H9 (cell line): ENCODE results near the gene LDLRAD4. TPM values are rescaled to one million over a fixed set of nuclear protein-coding genes. Genes with fewer than 3 reads are reported as not detected.

Experiments
- DNase-seq: peaks from one replicate; pipeline ENCODE4 v3.0.0-alpha.2; 2017
- H2AFZ ChIP-seq: one replicate; pipeline ENCODE4 v1.6.1; 2013; ENCODE audit warnings: mild to moderate bottlenecking, low read length, control low read depth, moderate library complexity
- H2AK5ac ChIP-seq: 2 replicates; pipeline ENCODE4 v1.6.1; 2013; ENCODE audit warnings: low read length, control low read depth, mixed read lengths; ENCODE audit not compliant: insufficient read length
- H2BK120ac ChIP-seq: one replicate; pipeline ENCODE4 v1.6.1; 2013; ENCODE audit warnings: low read depth, mild to moderate bottlenecking, low read length, control low read depth, inconsistent platforms; ENCODE audit not compliant: poor library complexity, severe bottlenecking
- H2BK12ac ChIP-seq: 2 replicates; pipeline ENCODE4 v1.6.1; 2013; ENCODE audit warnings: low read length, control low read depth, mixed read lengths, low read depth; ENCODE audit not compliant: insufficient read length
- H2BK15ac ChIP-seq: 2 replicates; pipeline ENCODE4 v1.6.1; 2013; ENCODE audit warnings: low read depth, low read length, control low read depth
- H2BK20ac ChIP-seq: one replicate; pipeline ENCODE4 v1.6.1; 2013; ENCODE audit warnings: low read depth, mild to moderate bottlenecking, low read length, control low read depth, inconsistent platforms; ENCODE audit not compliant: poor library complexity, severe bottlenecking
- H2BK5ac ChIP-seq: 2 replicates; pipeline ENCODE4 v1.6.1; 2013; ENCODE audit warnings: low read length, control low read depth, mixed read lengths; ENCODE audit not compliant: insufficient read length
- H3K14ac ChIP-seq: 2 replicates; pipeline ENCODE4 v1.6.1; 2013; ENCODE audit warnings: low read length, control low read depth; ENCODE audit not compliant: insufficient read depth
- H3K18ac ChIP-seq: 2 replicates; pipeline ENCODE4 v1.6.1; 2013; ENCODE audit warnings: low read depth, mild to moderate bottlenecking, mixed read lengths, low read length, control low read depth; ENCODE audit not compliant: insufficient read length
- H3K23ac ChIP-seq: 2 replicates; pipeline ENCODE4 v1.6.1; 2013; ENCODE audit warnings: low read length, control low read depth, mixed read lengths, low read depth; ENCODE audit not compliant: insufficient read length
- H3K23me2 ChIP-seq: 2 replicates; pipeline ENCODE4 v1.6.1; 2013; ENCODE audit warnings: low read depth, mild to moderate bottlenecking, mixed read lengths, low read length, control low read depth; ENCODE audit not compliant: insufficient read length, poor library complexity, severe bottlenecking
- H3K27ac ChIP-seq: 2 replicates; pipeline ENCODE4 v1.5.1; 2013; ENCODE audit warnings: low read length, control low read depth, mixed read lengths, low read depth; ENCODE audit not compliant: insufficient read length
- H3K27me3 ChIP-seq: 2 replicates; pipeline ENCODE4 v1.6.1; 2013; ENCODE audit warnings: low read length, control low read depth, inconsistent platforms; ENCODE audit not compliant: insufficient read depth
- H3K4ac ChIP-seq: 2 replicates; pipeline ENCODE4 v1.6.1; 2013; ENCODE audit warnings: low read depth, mild to moderate bottlenecking, control low read depth, inconsistent platforms, low read length, moderate library complexity
- H3K4me1 ChIP-seq: 2 replicates; pipeline ENCODE4 v1.6.1; 2013; ENCODE audit warnings: low read length, control low read depth, inconsistent platforms; ENCODE audit not compliant: insufficient read depth
- H3K4me2 ChIP-seq: 2 replicates; pipeline ENCODE4 v1.6.1; 2013; ENCODE audit warnings: low read length, control low read depth, mixed read lengths; ENCODE audit not compliant: insufficient read length, insufficient read depth
- H3K56ac ChIP-seq: 2 replicates; pipeline ENCODE4 v1.6.1; 2013; ENCODE audit warnings: low read depth, mild to moderate bottlenecking, mixed read lengths, low read length, control low read depth; ENCODE audit not compliant: insufficient read length
- H3K79me1 ChIP-seq: 2 replicates; pipeline ENCODE4 v1.6.1; 2013; ENCODE audit warnings: low read depth, mild to moderate bottlenecking, moderate library complexity, low read length, control low read depth, inconsistent platforms; ENCODE audit not compliant: insufficient read depth, poor library complexity, severe bottlenecking
- H3K79me2 ChIP-seq: 2 replicates; pipeline ENCODE4 v1.6.1; 2013; ENCODE audit warnings: low read length, control low read depth, inconsistent platforms; ENCODE audit not compliant: insufficient read depth
- H3K9ac ChIP-seq: 2 replicates; pipeline ENCODE4 v1.6.1; 2013; ENCODE audit warnings: low read length, control low read depth, mixed read lengths; ENCODE audit not compliant: insufficient read length; ENCODE audit errors: extremely low read depth
- H3K9me3 ChIP-seq: one replicate; pipeline ENCODE4 v1.6.1; 2013; ENCODE audit warnings: low read depth, low read length, inconsistent platforms; ENCODE audit not compliant: control insufficient read depth
- H3T11ph ChIP-seq: one replicate; pipeline ENCODE4 v1.6.1; 2013; ENCODE audit warnings: mild to moderate bottlenecking, low read length, control low read depth, inconsistent platforms
- H4K20me1 ChIP-seq: one replicate; pipeline ENCODE4 v1.6.1; 2013; ENCODE audit not compliant: control insufficient read depth, insufficient read length, insufficient read depth
- H4K5ac ChIP-seq: 2 replicates; pipeline ENCODE4 v1.6.1; 2013; ENCODE audit warnings: low read depth, mild to moderate bottlenecking, mixed read lengths, low read length, control low read depth; ENCODE audit not compliant: insufficient read length
- H4K8ac ChIP-seq: replicated peaks from 2 replicates; pipeline ENCODE4 v1.6.1; 2013; ENCODE audit warnings: low read length, control low read depth, mixed read lengths, low read depth; ENCODE audit not compliant: insufficient read length
- H4K91ac ChIP-seq: 2 replicates; pipeline ENCODE4 v1.6.1; 2013; ENCODE audit warnings: low read depth, mild to moderate bottlenecking, moderate library complexity, mixed read lengths, low read length, control low read depth; ENCODE audit not compliant: insufficient read length
- H3K27ac Mint-ChIP-seq, 3 experiments: 2 replicates in 2 of 3; 3 replicates in 1 of 3; pipeline ENCODE4 v1.8.0; 2020 to 2021; ENCODE audit warnings: mixed read lengths in 3 of 3, mild to moderate bottlenecking in 1 of 3, moderate library complexity in 1 of 3
- H3K27me3 Mint-ChIP-seq: 2 replicates; pipeline ENCODE4 v1.8.0; 2021; ENCODE audit warnings: low read depth, mild to moderate bottlenecking, moderate library complexity, mixed read lengths
- H3K36me3 Mint-ChIP-seq, 3 experiments: 2 replicates in 2 of 3; 3 replicates in 1 of 3; pipeline ENCODE4 v1.8.0; 2020 to 2021; ENCODE audit warnings: low read depth in 3 of 3, mixed read lengths in 3 of 3; ENCODE audit not compliant: insufficient read depth in 1 of 3
- H3K4me1 Mint-ChIP-seq, 2 experiments: 2 replicates each; pipeline ENCODE4 v1.8.0; 2020; ENCODE audit warnings: mixed read lengths in 2 of 2
- H3K4me3 Mint-ChIP-seq, 2 experiments: 2 replicates in 1 of 2; 3 replicates in 1 of 2; pipeline ENCODE4 v1.8.0; 2020 to 2021; ENCODE audit warnings: mild to moderate bottlenecking in 2 of 2, mixed read lengths in 2 of 2, moderate library complexity in 1 of 2
- H3K9me3 Mint-ChIP-seq, 2 experiments: 2 replicates in 1 of 2; 3 replicates in 1 of 2; pipeline ENCODE4 v1.8.0; 2020; ENCODE audit warnings: mild to moderate bottlenecking in 2 of 2, mixed read lengths in 2 of 2, moderate library complexity in 1 of 2
- WGBS: extraction: QIAGEN DNeasy Blood & Tissue Kit; methylation state at CpG from one replicate; pipeline ENCODE4 v1.1.7; 2013; ENCODE audit warnings: missing lambda C conversion rate, low lambda C conversion rate, mixed read lengths; ENCODE audit not compliant: insufficient read length; ENCODE audit errors: extremely low coverage; 5-methylcytosine and 5-hydroxymethylcytosine counted together
- total RNA-seq: library from RNA; stranded (reverse); gene quantifications from 2 replicates; pipeline ENCODE4 v1.2.1, GENCODE V29; 2021
- TF ChIP-seq, protein P1 (sequence below): fragments of 200-600 bp; sonication (generic); conservative IDR thresholded peaks from 3 replicates; pipeline ENCODE4 v1.8.0; 2021; ENCODE audit warnings: antibody characterized with exemption, mild to moderate bottlenecking

LDLRAD4 gene
- total RNA-seq, 1 experiment from 2014 or later: 3.9 TPM

DNA sequence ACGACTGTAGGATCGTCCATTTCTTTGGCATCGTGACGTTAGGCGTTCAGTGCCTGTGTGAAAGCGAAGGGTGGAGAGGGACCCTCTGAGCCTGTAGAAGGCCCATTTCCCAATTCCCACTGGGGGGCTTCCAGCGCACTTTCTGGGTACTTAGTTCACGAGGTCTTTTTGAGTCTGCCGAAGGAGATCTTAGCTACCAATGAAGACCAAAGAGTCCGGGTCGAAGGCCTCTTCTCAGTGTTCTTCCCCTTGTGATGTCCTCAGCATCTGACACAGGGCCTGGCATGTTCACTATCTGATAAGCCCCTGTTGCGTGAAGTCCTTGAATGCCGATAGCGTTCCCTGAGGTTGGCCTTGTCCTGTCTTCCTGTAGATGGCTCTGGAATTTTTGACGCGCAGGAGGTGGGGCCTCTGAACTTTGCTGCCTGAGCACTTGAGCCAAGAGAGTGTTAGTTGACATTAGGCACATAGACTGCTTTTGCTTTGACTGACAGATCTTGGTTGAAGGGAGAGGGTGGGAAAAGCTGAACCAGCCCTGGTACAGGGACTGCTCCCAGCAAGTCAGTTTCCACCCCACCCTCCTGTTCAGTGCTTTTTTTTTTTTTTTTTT is 52.8 kb downstream of the LDLRAD4 start:
- H3K4me2 ChIP-seq: no peak overlapping the region
- no peak overlapping the region for H3K4ac ChIP-seq
- H3K18ac ChIP-seq: no peak overlapping the region
- DNase-seq: no peak
- Mint-ChIP-seq H3K27me3 (peaks cover 46% of the 10 kb centered on the region), H3K27ac (no peak overlapping the region), H3K4me1 (peaks cover 29 to 40% of the 10 kb centered on the region in 2 experiments), H3K36me3 (no peaks in the 10 kb centered on the region), H3K4me3 (no peak overlapping the region), H3K9me3 (no peaks in the 10 kb centered on the region)
- no peak overlapping the region for H2BK120ac ChIP-seq
- H4K8ac ChIP-seq: no peak overlapping the region
- H3K27ac ChIP-seq: no peak overlapping the region
- H2AFZ ChIP-seq: no peak overlapping the region
- no peak overlapping the region for H3K14ac ChIP-seq
- no peak overlapping the region for H2BK15ac ChIP-seq
- H3K4me1 ChIP-seq: 0 out of 2 replicates have a peak, but pooled peaks cover 2% of the 10 kb centered on the region
- no peaks in the 10 kb centered on the region for H3K23me2 ChIP-seq
- no peaks in the 10 kb centered on the region for H3K27me3 ChIP-seq
- no peaks in the 10 kb centered on the region for H4K20me1 ChIP-seq
- H3K9me3 ChIP-seq: no peaks in the 10 kb centered on the region
- no peak overlapping the region for H4K5ac ChIP-seq
- whole genome bisulfite sequencing: no CpG with 5 or more reads among the region's 16 CpGs
- no peak overlapping the region for H2BK12ac ChIP-seq
- H4K91ac ChIP-seq: no peak overlapping the region
- H3T11ph ChIP-seq: no peak overlapping the region
- H3K23ac ChIP-seq: no peak overlapping the region
- H3K9ac ChIP-seq: no peak overlapping the region
- TF ChIP-seq, protein P1, sequence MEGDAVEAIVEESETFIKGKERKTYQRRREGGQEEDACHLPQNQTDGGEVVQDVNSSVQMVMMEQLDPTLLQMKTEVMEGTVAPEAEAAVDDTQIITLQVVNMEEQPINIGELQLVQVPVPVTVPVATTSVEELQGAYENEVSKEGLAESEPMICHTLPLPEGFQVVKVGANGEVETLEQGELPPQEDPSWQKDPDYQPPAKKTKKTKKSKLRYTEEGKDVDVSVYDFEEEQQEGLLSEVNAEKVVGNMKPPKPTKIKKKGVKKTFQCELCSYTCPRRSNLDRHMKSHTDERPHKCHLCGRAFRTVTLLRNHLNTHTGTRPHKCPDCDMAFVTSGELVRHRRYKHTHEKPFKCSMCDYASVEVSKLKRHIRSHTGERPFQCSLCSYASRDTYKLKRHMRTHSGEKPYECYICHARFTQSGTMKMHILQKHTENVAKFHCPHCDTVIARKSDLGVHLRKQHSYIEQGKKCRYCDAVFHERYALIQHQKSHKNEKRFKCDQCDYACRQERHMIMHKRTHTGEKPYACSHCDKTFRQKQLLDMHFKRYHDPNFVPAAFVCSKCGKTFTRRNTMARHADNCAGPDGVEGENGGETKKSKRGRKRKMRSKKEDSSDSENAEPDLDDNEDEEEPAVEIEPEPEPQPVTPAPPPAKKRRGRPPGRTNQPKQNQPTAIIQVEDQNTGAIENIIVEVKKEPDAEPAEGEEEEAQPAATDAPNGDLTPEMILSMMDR: no peak
- H3K79me1 ChIP-seq: no peaks in the 10 kb centered on the region
- H3K79me2 ChIP-seq: no peaks in the 10 kb centered on the region
- no peak overlapping the region for H2AK5ac ChIP-seq
- H2BK20ac ChIP-seq: no peak overlapping the region
- H2BK5ac ChIP-seq: no peak overlapping the region
- H3K56ac ChIP-seq: no peak overlapping the region
